ENCODE data around the gene CARMIL1. TPM values are rescaled to one million over a fixed set of nuclear protein-coding genes. Genes with fewer than 3 reads are reported as not detected.
"Not testable (repeated sequence)": the region's sequence is repeated elsewhere in the genome, so short reads cannot be mapped to it uniquely, and the experiment has no call there.

The CARMIL1 gene
- polyA plus RNA-seq, 4 donors, result 35.3 to 74.5 (median 47.2) TPM

DNA sequence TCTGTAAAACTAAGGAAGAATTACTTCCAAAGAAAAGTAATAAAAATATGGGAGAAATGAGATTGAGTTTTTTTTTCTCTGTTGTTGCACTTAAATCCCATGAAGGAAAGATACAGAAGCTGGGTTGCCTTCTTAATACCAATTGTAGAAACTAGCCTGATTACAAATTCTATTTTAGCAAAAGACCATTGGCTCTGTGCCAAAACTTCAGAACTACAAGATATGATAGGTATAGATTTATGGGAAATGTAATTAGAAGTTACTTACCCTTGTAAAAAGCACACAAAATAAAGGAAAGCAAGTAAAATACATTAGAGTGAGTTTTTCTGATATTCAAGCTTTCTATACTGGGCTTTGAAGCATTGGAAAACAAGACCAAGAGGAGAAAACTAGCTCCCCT, 299.4 kb downstream of the CARMIL1 start:
- Histone ChIP-seq H3K4me3 (ENCODE audit: low read depth in 1 of 3, low read length in 3 of 3) (no peak overlapping the region), H3K36me3 (ENCODE audit: control insufficient read depth in 3 of 3, insufficient read depth in 2 of 3, low read depth in 1 of 3, low read length in 3 of 3) (peaks cover 0 to 7% (median 6%) of the 10 kb centered on the region in 3 donors), H3K4me1 (ENCODE audit: control insufficient read depth in 3 of 3, insufficient read depth in 2 of 3, low read depth in 1 of 3, low read length in 2 of 3) (no peaks in the 10 kb centered on the region), H3K27me3 (ENCODE audit: control insufficient read depth in 3 of 3, insufficient read depth in 3 of 3, low read length in 3 of 3) (no peaks in the 10 kb centered on the region), H3K27ac (ENCODE audit: low read depth in 1 of 3, low read length in 2 of 3) (no peak overlapping the region), H3K9me3 (ENCODE audit: control insufficient read depth in 2 of 2, insufficient read depth in 1 of 2, low read depth in 1 of 2, low read length in 1 of 2) (no peaks in the 10 kb centered on the region)
- no peak for DNase-seq
- FAIRE-seq, result no peak

DNA sequence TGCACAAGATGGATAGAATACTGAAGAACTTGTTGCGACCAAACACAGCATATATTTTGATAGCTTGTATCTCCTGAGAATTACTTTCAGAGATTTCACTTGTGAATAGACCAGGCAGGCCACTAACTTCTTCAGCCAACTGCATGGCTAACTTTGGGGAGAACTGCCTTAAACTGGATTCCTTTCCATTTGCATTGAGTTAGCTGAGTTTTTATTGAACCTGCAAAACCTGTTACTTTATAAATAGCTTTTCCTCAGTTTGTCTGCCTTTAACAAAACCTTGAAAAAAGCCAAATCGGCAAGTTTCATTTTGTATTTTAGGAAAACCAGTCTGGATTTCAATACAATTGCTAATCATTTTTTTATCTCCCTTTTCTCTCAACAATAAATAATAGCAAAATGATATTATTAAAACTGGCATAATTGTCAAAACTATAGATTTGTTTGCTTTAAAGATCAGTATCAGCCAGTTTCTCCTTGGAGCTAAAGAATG, 300.3 kb downstream of the CARMIL1 start:
- Histone ChIP-seq H3K27ac (ENCODE audit: low read depth in 1 of 3, low read length in 2 of 3) (no peak overlapping the region), H3K9me3 (ENCODE audit: control insufficient read depth in 2 of 2, insufficient read depth in 1 of 2, low read depth in 1 of 2, low read length in 1 of 2) (no peaks in the 10 kb centered on the region), H3K4me1 (ENCODE audit: control insufficient read depth in 3 of 3, insufficient read depth in 2 of 3, low read depth in 1 of 3, low read length in 2 of 3) (no peaks in the 10 kb centered on the region), H3K27me3 (ENCODE audit: control insufficient read depth in 3 of 3, insufficient read depth in 3 of 3, low read length in 3 of 3) (no peaks in the 10 kb centered on the region), H3K36me3 (ENCODE audit: control insufficient read depth in 3 of 3, insufficient read depth in 2 of 3, low read depth in 1 of 3, low read length in 3 of 3) (peaks cover 0 to 9% (median 7%) of the 10 kb centered on the region in 3 donors), H3K4me3 (ENCODE audit: low read depth in 1 of 3, low read length in 3 of 3) (no peak overlapping the region)
- no peak for FAIRE-seq
- 95 to 98% (median 97%) methylated on average over 2 of the region's 2 CpGs for WGBS, 3 donors
- DNase-seq, result no peak

DNA sequence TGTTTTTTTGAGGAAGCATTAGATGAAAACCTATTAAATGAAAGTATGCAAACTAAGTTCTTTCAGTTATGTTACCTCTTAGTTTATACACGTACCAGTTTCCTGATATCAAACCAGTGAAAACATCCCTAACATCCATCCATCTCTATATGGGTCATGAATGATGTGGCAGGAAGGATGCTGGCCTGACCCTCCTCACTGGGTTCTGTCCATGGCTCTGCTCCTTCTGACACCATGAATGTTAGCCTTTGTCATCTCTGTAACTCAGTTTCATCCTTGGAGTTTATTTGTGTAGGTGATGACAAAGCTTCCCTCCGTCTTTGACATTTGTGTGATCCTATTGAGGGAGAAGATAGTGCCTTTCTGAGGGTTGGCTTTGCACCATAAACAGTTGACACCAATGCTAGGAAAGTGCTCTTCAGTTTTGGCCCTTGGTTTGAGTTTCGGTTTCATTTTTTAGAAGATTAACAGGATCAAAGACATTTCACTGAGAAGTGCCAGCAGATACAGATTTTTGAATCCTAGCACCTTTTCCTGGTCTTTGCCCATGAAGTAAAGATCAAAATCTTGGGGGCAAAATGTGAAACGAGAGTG, 300.8 kb downstream of the CARMIL1 start:
- DNase-seq (no peak), FAIRE-seq (no peak)
- no peaks in the 10 kb centered on the region for H3K4me1 ChIP-seq (ENCODE audit: control insufficient read depth in 3 of 3, insufficient read depth in 2 of 3, low read depth in 1 of 3, low read length in 2 of 3)
- H3K4me3 ChIP-seq (ENCODE audit: low read depth in 1 of 3, low read length in 3 of 3), result no peak overlapping the region
- H3K9me3 ChIP-seq (ENCODE audit: control insufficient read depth in 2 of 2, insufficient read depth in 1 of 2, low read depth in 1 of 2, low read length in 1 of 2), result no peaks in the 10 kb centered on the region
- WGBS, 3 donors, result 43 to 56% (median 50%) methylated on average over 4 of the region's 4 CpGs
- H3K27ac ChIP-seq (ENCODE audit: low read depth in 1 of 3, low read length in 2 of 3), result no peak overlapping the region
- H3K27me3 ChIP-seq (ENCODE audit: control insufficient read depth in 3 of 3, insufficient read depth in 3 of 3, low read length in 3 of 3), result no peaks in the 10 kb centered on the region
- peaks cover 0 to 9% (median 7%) of the 10 kb centered on the region in 3 donors for H3K36me3 ChIP-seq (ENCODE audit: control insufficient read depth in 3 of 3, insufficient read depth in 2 of 3, low read depth in 1 of 3, low read length in 3 of 3)

DNA sequence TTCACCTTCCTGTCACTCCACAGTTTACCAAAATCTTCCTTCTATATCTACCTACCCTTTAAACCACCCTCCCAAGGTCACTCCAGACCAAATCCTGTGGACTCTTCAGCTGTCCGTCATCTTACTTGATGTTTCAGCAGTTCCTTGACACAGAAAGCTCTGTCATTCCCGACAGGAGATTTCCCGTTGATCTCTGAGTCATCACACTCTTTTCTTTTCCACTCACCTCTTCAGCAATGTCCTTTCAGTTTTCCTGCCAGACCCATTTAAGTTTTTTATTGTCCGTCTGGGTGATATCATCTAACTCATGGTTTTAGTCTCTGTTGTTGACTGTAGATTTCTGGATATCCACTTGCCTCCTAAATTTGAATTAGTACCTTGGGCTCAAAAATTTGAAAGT, 302.9 kb downstream of the CARMIL1 start:
- no peaks in the 10 kb centered on the region for H3K4me1 ChIP-seq (ENCODE audit: control insufficient read depth in 3 of 3, insufficient read depth in 2 of 3, low read depth in 1 of 3, low read length in 2 of 3)
- DNase-seq, result no peak
- H3K4me3 ChIP-seq (ENCODE audit: low read depth in 1 of 3, low read length in 3 of 3), result no peak overlapping the region
- H3K36me3 ChIP-seq (ENCODE audit: control insufficient read depth in 3 of 3, insufficient read depth in 2 of 3, low read depth in 1 of 3, low read length in 3 of 3), result peaks cover 0 to 9% (median 7%) of the 10 kb centered on the region in 3 donors
- WGBS, 3 donors, result 90 to 94% (median 91%) methylated on average over 4 of the region's 4 CpGs
- no peaks in the 10 kb centered on the region for H3K27me3 ChIP-seq (ENCODE audit: control insufficient read depth in 3 of 3, insufficient read depth in 3 of 3, low read length in 3 of 3)
- H3K27ac ChIP-seq (ENCODE audit: low read depth in 1 of 3, low read length in 2 of 3), result no peak overlapping the region
- no peaks in the 10 kb centered on the region for H3K9me3 ChIP-seq (ENCODE audit: control insufficient read depth in 2 of 2, insufficient read depth in 1 of 2, low read depth in 1 of 2, low read length in 1 of 2)
- no peak for FAIRE-seq

DNA sequence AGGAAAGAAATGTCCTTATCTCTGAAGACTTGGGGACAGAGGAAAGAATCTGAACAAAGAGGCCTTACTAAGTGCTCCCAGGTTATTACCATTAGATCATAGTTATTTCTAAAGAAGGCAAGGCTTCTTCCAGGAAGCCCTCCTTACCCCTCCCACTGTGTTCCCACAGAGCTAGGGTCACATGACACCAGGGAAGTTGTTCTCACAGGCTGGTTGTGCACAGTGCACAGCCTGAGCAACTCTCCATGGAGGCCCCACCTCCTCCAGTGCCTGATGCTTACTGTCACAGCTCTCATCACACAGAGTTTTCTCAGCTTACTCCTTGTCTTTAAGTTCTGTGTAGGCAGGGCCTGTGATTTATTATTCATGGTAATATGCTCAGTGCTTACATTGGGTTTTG, 303.9 kb downstream of the CARMIL1 start:
- Histone ChIP-seq H3K4me1 (ENCODE audit: control insufficient read depth in 3 of 3, insufficient read depth in 2 of 3, low read depth in 1 of 3, low read length in 2 of 3) (no peaks in the 10 kb centered on the region), H3K36me3 (ENCODE audit: control insufficient read depth in 3 of 3, insufficient read depth in 2 of 3, low read depth in 1 of 3, low read length in 3 of 3) (peaks cover 0 to 9% (median 8%) of the 10 kb centered on the region in 3 donors), H3K27me3 (ENCODE audit: control insufficient read depth in 3 of 3, insufficient read depth in 3 of 3, low read length in 3 of 3) (no peaks in the 10 kb centered on the region), H3K9me3 (ENCODE audit: control insufficient read depth in 2 of 2, insufficient read depth in 1 of 2, low read depth in 1 of 2, low read length in 1 of 2) (no peaks in the 10 kb centered on the region), H3K4me3 (ENCODE audit: low read depth in 1 of 3, low read length in 3 of 3) (no peak overlapping the region), H3K27ac (ENCODE audit: low read depth in 1 of 3, low read length in 2 of 3) (no peak overlapping the region)
- FAIRE-seq (no peak), DNase-seq (no peak)

DNA sequence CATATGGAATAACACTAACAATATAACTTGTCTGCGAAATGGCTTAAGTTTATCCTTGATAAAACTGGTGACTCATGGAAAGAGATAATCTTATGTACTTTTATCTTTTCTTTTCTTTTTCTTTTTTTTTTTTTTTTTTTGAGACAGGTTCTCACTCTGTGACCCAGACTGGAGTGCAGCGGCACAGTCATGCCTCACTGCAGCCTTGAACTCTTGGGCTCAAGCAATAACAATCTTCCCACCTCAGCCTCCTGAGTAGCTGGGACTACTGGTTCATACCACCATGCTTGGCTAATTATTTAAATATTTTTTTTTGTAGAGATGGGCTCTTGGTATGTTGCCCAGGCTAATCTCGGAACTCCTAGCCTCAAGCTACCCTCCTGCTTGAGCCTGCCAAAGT, 304.7 kb downstream of the CARMIL1 start:
- H3K27me3 ChIP-seq (ENCODE audit: control insufficient read depth in 3 of 3, insufficient read depth in 3 of 3, low read length in 3 of 3), result no peaks in the 10 kb centered on the region
- H3K36me3 ChIP-seq (ENCODE audit: control insufficient read depth in 3 of 3, insufficient read depth in 2 of 3, low read depth in 1 of 3, low read length in 3 of 3), result peaks cover 0 to 14% (median 12%) of the 10 kb centered on the region in 3 donors
- WGBS, 3 donors, result 64 to 88% (median 73%) methylated on average over 3 of the region's 3 CpGs
- H3K9me3 ChIP-seq (ENCODE audit: control insufficient read depth in 2 of 2, insufficient read depth in 1 of 2, low read depth in 1 of 2, low read length in 1 of 2), result no peaks in the 10 kb centered on the region
- FAIRE-seq (no peak), DNase-seq (no peak)
- H3K4me1 ChIP-seq (ENCODE audit: control insufficient read depth in 3 of 3, insufficient read depth in 2 of 3, low read depth in 1 of 3, low read length in 2 of 3), result no peaks in the 10 kb centered on the region
- H3K27ac ChIP-seq (ENCODE audit: low read depth in 1 of 3, low read length in 2 of 3), result no peak overlapping the region
- H3K4me3 ChIP-seq (ENCODE audit: low read depth in 1 of 3, low read length in 3 of 3), result no peak overlapping the region

DNA sequence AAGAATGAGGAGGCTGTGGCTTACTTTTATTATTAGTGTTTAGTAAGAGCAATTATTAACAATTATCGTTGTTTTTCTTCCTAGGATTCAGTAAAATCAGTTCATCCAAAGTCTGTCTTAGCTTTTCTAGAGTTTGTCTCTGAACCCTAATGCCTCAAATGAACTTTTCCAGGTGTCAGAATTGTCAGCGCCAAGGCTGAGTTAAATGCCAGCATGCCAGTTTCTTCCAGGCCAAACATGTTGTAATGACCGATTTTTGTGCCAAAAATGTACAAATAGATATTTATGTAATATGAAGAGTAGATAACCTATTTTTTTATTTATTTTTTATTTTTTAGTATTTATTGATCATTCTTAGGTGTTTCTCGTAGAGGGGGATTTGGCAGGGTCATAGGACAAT, 306.1 kb downstream of the CARMIL1 start:
- no peaks in the 10 kb centered on the region for H3K9me3 ChIP-seq (ENCODE audit: control insufficient read depth in 2 of 2, insufficient read depth in 1 of 2, low read depth in 1 of 2, low read length in 1 of 2)
- no peak overlapping the region for H3K4me3 ChIP-seq (ENCODE audit: low read depth in 1 of 3, low read length in 3 of 3)
- 91 to 99% (median 93%) methylated on average over 4 of the region's 4 CpGs for WGBS, 3 donors
- peaks cover 0 to 16% (median 15%) of the 10 kb centered on the region in 3 donors for H3K36me3 ChIP-seq (ENCODE audit: control insufficient read depth in 3 of 3, insufficient read depth in 2 of 3, low read depth in 1 of 3, low read length in 3 of 3)
- DNase-seq (no peak), FAIRE-seq (no peak)
- H3K27me3 ChIP-seq (ENCODE audit: control insufficient read depth in 3 of 3, insufficient read depth in 3 of 3, low read length in 3 of 3), result no peaks in the 10 kb centered on the region
- H3K4me1 ChIP-seq (ENCODE audit: control insufficient read depth in 3 of 3, insufficient read depth in 2 of 3, low read depth in 1 of 3, low read length in 2 of 3), result no peaks in the 10 kb centered on the region
- no peak overlapping the region for H3K27ac ChIP-seq (ENCODE audit: low read depth in 1 of 3, low read length in 2 of 3)

DNA sequence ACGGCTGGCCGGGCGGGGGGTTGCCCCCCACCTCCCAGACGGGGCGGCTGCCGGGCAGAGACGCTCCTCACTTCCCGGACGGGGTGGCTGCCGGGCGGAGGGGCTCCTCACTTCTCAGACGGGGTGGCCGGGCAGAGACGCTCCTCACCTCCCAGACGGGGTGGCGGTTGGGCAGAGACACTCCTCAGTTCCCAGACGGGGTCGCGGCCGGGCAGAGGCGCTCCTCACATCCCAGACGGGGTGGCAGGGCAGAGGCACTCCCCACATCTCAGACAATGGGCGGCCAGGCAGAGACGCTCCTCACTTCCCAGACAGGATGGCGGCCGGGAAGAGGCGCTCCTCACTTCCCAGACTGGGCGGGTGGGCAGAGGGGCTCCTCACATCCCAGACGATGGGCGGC, 306.9 kb downstream of the CARMIL1 start:
- H3K9me3 ChIP-seq (ENCODE audit: control insufficient read depth in 2 of 2, insufficient read depth in 1 of 2, low read depth in 1 of 2, low read length in 1 of 2); H3K4me3 ChIP-seq (ENCODE audit: low read depth in 1 of 3, low read length in 3 of 3); FAIRE-seq; H3K4me1 ChIP-seq (ENCODE audit: control insufficient read depth in 3 of 3, insufficient read depth in 2 of 3, low read depth in 1 of 3, low read length in 2 of 3); DNase-seq; H3K27ac ChIP-seq (ENCODE audit: low read depth in 1 of 3, low read length in 2 of 3); H3K27me3 ChIP-seq (ENCODE audit: control insufficient read depth in 3 of 3, insufficient read depth in 3 of 3, low read length in 3 of 3): not testable (repeated sequence)
- peaks cover under 1 to 17% (median 15%) of the 10 kb centered on the region in 3 donors for H3K36me3 ChIP-seq (ENCODE audit: control insufficient read depth in 3 of 3, insufficient read depth in 2 of 3, low read depth in 1 of 3, low read length in 3 of 3)
- 85 to 96% (median 92%) methylated on average over 12 to 30 of the region's 30 CpGs for WGBS, 3 donors

DNA sequence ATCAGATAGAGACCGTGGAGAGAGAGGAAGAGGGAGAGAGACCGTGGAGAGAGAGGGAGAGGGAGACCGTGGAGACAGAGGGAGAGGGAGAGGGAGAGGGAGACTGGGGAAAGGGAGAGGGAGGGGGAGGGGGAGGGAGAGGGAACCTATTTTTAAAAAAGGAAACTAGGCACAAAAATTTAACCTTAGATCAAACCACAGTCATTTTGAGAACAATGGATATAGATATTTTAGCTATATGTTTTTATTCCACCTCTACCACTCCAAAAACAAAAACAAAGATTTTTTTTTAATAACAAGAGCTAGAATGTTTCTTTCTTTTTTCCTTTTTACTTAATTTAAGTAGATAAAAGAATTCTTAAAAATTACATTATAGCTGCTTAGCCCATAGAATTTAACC, 307.8 kb downstream of the CARMIL1 start:
- no peaks in the 10 kb centered on the region for H3K4me1 ChIP-seq (ENCODE audit: control insufficient read depth in 3 of 3, insufficient read depth in 2 of 3, low read depth in 1 of 3, low read length in 2 of 3)
- no peak for FAIRE-seq
- H3K4me3 ChIP-seq (ENCODE audit: low read depth in 1 of 3, low read length in 3 of 3), result no peak overlapping the region
- no peaks in the 10 kb centered on the region for H3K27me3 ChIP-seq (ENCODE audit: control insufficient read depth in 3 of 3, insufficient read depth in 3 of 3, low read length in 3 of 3)
- no peak for DNase-seq
- 85 to 94% (median 92%) methylated on average over 3 of the region's 3 CpGs for WGBS, 3 donors
- peaks cover 2 to 17% (median 12%) of the 10 kb centered on the region in 3 donors for H3K36me3 ChIP-seq (ENCODE audit: control insufficient read depth in 3 of 3, insufficient read depth in 2 of 3, low read depth in 1 of 3, low read length in 3 of 3)
- H3K27ac ChIP-seq (ENCODE audit: low read depth in 1 of 3, low read length in 2 of 3), result no peak overlapping the region
- H3K9me3 ChIP-seq (ENCODE audit: control insufficient read depth in 2 of 2, insufficient read depth in 1 of 2, low read depth in 1 of 2, low read length in 1 of 2), result no peaks in the 10 kb centered on the region
